Smooth muscle cell (in vitro differentiated cells): ENCODE data around the gene TCFL5. TPM values are rescaled to one million over a fixed set of nuclear protein-coding genes. Genes with fewer than 3 reads are reported as not detected.

ENCODE experiments used
- DNase-seq: peaks from one replicate; lab custom pipeline; 2025; ENCODE audit not compliant: unreplicated experiment; lab: John Stamatoyannopoulos, UW
- H2AFZ ChIP-seq: fragments of 200-600 bp; sonication (generic); 2 replicates; pipeline ENCODE4 v1.6.0; 2016; ENCODE audit warnings: antibody characterized with exemption, low read depth, mild to moderate bottlenecking
- H3F3A ChIP-seq: fragments of 200-600 bp; sonication (generic); 2 replicates; pipeline ENCODE4 v1.6.0; 2017; ENCODE audit warnings: antibody characterized with exemption, low read depth
- H3K27ac ChIP-seq: fragments of 200-600 bp; sonication (generic); 2 replicates; pipeline ENCODE4 v1.5.1; 2016; ENCODE audit warnings: low read depth, mild to moderate bottlenecking
- H3K27me3 ChIP-seq: fragments of 200-600 bp; sonication (generic); 2 replicates; pipeline ENCODE4 v1.6.1; 2016; ENCODE audit warnings: low read depth, mild to moderate bottlenecking
- H3K36me3 ChIP-seq: fragments of 200-600 bp; sonication (generic); 2 replicates; pipeline ENCODE4 v1.5.1; 2016; ENCODE audit warnings: low read depth
- H3K4me1 ChIP-seq: fragments of 200-600 bp; sonication (generic); 2 replicates; pipeline ENCODE4 v1.5.1; 2016; ENCODE audit warnings: low read depth
- H3K4me2 ChIP-seq: fragments of 200-600 bp; sonication (generic); 2 replicates; pipeline ENCODE4 v1.6.0; 2016; ENCODE audit warnings: mild to moderate bottlenecking
- H3K4me3 ChIP-seq: fragments of 200-600 bp; sonication (generic); 2 replicates; pipeline ENCODE4 v1.5.1; 2016; ENCODE audit warnings: mild to moderate bottlenecking
- H3K79me2 ChIP-seq: fragments of 200-600 bp; sonication (generic); 2 replicates; pipeline ENCODE4 v1.6.0; 2016; ENCODE audit warnings: low read depth, mild to moderate bottlenecking
- H3K9ac ChIP-seq: fragments of 200-600 bp; sonication (generic); 2 replicates; pipeline ENCODE4 v1.6.0; 2016; ENCODE audit warnings: low read depth
- H3K9me3 ChIP-seq: fragments of 200-600 bp; sonication (generic); replicated peaks from 2 replicates; pipeline ENCODE4 v1.5.1; 2016; ENCODE audit warnings: low read depth
- H4K20me1 ChIP-seq: fragments of 200-600 bp; sonication (generic); 2 replicates; pipeline ENCODE4 v1.6.0; 2016; ENCODE audit warnings: low read depth
- CTCF ChIP-seq: fragments of 200-600 bp; sonication (generic); IDR thresholded peaks from 2 replicates; pipeline ENCODE4 v1.5.1; 2017; ENCODE audit warnings: borderline replicate concordance, mild to moderate bottlenecking, antibody characterized with exemption; ENCODE audit not compliant: insufficient read depth, poor library complexity, severe bottlenecking
- WGBS: methylation state at CpG from one replicate; pipeline ENCODE4 v1.1.7; 2016; ENCODE audit warnings: low lambda C conversion rate; 5-methylcytosine and 5-hydroxymethylcytosine counted together
- polyA plus RNA-seq: library from polyadenylated mRNA; unstranded; fragments of >200 nt; fragmentation: Nextera tagmentation; extraction: Ambion mirVana; gene quantifications from 2 replicates; pipeline ENCODE4 v1.2.1, GENCODE V29; 2016
- total RNA-seq: library from RNA; depleted of rRNA; stranded (reverse); fragments of >200 nt; gene quantifications from 2 replicates; pipeline ENCODE4 v1.2.3, GENCODE V29; 2014

TCFL5 gene
- total and polyA plus RNA-seq, 2 experiments from 2014 or later = 9.5 to 12.5 TPM

- Histone ChIP-seq H3K9me3 (no peaks in the 10 kb centered on the region), H3K9ac (no peak overlapping the region), H4K20me1 (peaks cover 40% of the 10 kb centered on the region), H3K4me2 (peak overlapping the region; percentile 97), H3K27ac (no peak overlapping the region), H3K27me3 (no peaks in the 10 kb centered on the region), H3F3A (peaks cover 7% of the 10 kb centered on the region), H3K36me3 (no peaks in the 10 kb centered on the region), H3K4me3 (peak overlapping the region; percentile 97), H2AFZ (no peak overlapping the region), H3K4me1 (peaks cover 4% of the 10 kb centered on the region), H3K79me2 (peaks cover 21% of the 10 kb centered on the region)
- DNase-seq = no peak
- 90% methylated on average over 8 of the region's 11 CpGs for WGBS
- TF ChIP-seq CTCF = no peak
These were observed 55.1 kb downstream of the TCFL5 start for GRCh38 chr20:62806383-62807050.

- H2AFZ ChIP-seq = no peak overlapping the region
- peak overlapping the region; percentile 97 for H3K4me2 ChIP-seq
- DNase-seq = no peak
- peaks cover 7% of the 10 kb centered on the region for H3F3A ChIP-seq
- no peaks in the 10 kb centered on the region for H3K9me3 ChIP-seq
- no peaks in the 10 kb centered on the region for H3K27me3 ChIP-seq
- H3K4me3 ChIP-seq = peak overlapping the region; percentile 97
- no peak overlapping the region for H3K9ac ChIP-seq
- H3K4me1 ChIP-seq = peaks cover 4% of the 10 kb centered on the region
- WGBS = 36% methylated on average over 24 of the region's 25 CpGs
- TF ChIP-seq CTCF = no peak
- peaks cover 40% of the 10 kb centered on the region for H4K20me1 ChIP-seq
- H3K79me2 ChIP-seq = peaks cover 21% of the 10 kb centered on the region
- H3K27ac ChIP-seq = no peak overlapping the region
- H3K36me3 ChIP-seq = no peaks in the 10 kb centered on the region
These were observed 55.8 kb downstream of the TCFL5 start for GRCh38 chr20:62805711-62806382.

GRCh38 chr20:62805155-62805710 lies 56.4 kb downstream of the TCFL5 start:
- Histone ChIP-seq H3K36me3 (no peaks in the 10 kb centered on the region), H3K4me1 (peaks cover 4% of the 10 kb centered on the region), H3K79me2 (peaks cover 21% of the 10 kb centered on the region), H3K9ac (peak overlapping the region; percentile 82), H4K20me1 (peaks cover 40% of the 10 kb centered on the region), H3K27ac (no peak overlapping the region), H3K27me3 (no peaks in the 10 kb centered on the region), H3K4me3 (peak overlapping the region; percentile 97), H3F3A (peaks cover 7% of the 10 kb centered on the region), H3K9me3 (no peaks in the 10 kb centered on the region), H2AFZ (no peak overlapping the region), H3K4me2 (peak overlapping the region; percentile 97)
- DNase-seq = no peak
- no peak for TF ChIP-seq CTCF
- under 1% methylated on average over 21 of the region's 58 CpGs for WGBS
